HG03095 (cell line): ENCODE measurements around the gene DGCR2.

Experiments used
- ATAC-seq: cut with Tn5 transposase; IDR thresholded peaks from one replicate; pipeline ENCODE4 v1.9.1; 2021; ENCODE audit warnings: moderate library complexity; ENCODE audit not compliant: unreplicated experiment

Gene DGCR2

DNA sequence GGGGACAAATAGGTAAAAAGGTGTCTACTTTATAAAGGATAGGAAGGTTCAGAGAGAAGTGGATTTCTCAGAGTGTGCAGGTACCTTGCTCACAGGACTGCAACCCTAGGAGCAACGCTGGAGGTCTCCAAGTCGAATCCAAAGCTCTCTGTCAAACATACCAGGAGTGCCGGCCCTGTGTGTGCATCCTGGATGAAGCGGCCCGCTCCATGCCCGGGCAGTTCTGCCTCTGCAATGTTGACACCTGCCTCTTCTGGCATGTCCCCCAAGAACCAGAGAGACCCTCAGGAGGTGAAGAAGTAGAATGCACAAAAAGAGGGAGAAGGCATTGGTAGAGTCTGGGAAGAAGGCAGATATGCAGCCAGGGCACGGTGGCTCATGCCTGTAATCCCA lies 5.8 kb upstream of the DGCR2 start:
- no peak for ATAC-seq

DNA sequence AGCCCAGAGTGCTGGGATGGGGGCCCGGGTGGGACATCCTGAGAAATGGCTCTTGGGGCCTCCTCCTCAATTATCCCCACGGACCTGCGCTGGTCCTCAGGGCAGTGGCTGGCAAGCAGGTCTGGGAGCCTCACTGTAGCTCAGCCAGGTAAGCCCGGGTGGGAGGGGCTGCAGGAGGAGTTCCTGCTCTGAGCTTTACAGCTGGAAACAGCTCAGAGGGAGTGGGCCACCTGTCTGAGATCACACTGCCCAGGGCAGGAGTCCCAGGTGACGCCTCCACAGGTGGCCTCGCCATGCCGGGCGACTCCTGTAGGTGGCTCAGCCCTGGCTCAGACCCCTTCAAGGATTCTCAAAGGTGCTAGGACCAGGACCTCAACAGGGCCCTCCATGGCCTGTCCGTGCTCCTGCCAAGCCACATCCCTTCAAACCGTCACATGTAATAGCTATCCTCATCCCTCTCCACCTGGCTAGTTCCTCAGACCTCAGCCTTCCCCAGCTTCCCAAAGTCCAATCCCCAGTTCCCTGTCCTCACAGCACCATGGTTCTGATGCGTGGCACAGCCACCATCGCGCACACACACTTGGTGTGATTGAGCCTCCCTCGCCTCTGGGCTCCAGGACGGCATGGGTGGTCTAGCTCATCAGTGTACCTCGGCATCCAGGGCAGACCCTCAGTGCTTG lies 5.3 kb upstream of the DGCR2 start:
- no peak for ATAC-seq

DNA sequence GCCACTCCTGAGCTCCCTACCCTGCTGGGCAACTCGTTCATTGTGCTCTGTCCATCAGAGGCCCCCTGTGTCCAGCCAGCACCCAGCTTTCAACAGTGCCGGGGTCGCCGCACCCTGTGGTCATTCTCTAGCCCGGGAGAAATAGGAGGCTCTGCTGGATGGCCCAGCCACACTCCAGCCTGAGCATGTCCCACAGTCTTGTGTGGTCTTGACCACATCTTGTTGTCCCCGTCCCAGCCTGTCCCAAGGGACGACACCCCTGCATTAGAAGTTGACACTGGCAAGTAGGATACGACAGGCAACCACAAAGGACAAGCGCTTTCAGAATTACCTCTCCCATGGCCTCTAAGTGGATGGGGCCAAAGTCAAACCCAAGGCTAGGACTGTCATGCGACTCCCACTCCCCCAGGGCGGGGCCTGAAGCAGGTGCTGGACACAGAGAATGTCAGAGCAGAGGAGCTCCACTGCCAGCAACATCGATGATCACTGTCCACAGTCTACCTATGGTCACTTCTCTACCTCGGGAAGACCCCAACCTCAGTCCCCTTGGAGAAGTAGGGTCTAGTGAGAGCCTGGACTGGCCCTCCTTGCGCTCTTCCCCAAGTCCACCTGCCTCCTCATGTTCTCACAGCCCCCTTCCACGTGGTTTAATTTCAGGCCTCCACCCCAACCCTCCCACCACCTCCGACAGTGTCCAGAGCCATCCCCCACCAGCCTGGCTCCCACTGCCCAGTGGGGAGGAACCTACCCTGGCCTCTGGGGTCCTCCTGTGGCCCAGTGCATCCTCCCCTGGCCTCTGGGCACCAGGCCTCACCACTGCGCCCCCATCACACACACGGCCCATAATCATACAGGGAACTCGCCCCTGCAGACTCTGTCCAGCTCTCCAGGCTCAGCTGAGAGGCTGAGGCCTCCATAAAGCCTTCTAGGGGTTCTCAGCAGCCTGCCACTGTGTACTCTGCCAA lies 4.4 kb upstream of the DGCR2 start:
- ATAC-seq, result no peak

DNA sequence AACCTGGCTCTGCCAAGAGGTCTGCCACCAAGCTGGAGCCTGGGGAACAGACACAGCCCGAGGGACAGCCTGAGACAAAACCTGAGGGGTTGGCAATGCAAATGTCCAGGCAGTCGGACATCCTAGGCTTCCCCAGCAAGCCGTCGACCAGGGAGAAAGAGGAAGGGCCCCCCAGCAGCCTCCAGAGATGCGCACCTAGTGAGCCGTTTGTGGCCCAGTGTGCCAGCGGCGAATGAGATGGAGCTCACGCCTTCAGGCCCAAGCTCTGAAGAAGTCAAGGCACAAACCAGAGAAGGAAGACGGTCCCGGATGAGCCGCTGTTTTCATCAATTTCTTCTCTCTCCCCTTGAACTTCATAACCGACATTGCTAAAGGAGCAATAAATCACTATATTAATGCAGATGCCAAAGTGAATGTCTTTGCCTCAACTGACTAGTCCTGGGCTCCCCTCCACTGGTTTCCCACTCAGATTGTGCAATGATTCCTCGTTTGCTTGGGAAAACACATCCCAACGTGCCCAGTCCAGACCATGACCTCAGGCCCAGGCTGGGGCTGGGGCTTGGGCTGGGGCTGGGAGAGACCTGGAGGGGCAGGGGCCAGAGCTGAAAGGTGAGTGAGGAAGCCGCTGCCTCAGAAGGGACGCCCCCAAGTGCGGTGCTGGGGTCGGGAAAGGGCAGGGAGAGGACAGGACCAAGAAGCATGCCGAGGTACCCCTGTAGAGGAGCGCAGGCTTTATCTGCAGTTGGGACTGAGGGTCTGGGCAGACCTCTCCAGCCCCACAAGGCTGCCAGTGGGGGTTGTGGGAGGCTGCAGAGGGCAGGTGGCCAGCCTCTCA lies 3.5 kb upstream of the DGCR2 start:
- ATAC-seq, result no peak

DNA sequence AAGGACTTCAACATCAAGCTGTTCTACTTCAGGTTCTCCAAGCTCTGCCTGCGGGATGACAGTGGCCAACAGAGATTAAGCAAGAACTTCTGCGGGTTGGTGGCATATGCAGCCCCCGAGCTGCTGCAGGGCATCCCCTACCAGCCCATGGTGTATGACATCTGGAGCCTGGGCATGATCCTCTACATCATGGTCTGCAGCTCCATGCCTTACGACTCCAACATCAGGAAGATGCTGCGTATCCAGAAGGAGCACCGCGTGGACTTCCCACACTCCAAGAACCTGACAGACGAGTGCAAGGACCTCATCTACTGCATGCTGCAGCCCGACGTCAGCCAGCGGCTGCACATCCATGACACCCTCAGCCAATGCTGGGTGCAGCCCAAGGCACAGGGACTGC lies 2.8 kb upstream of the DGCR2 start:
- no peak for ATAC-seq

DNA sequence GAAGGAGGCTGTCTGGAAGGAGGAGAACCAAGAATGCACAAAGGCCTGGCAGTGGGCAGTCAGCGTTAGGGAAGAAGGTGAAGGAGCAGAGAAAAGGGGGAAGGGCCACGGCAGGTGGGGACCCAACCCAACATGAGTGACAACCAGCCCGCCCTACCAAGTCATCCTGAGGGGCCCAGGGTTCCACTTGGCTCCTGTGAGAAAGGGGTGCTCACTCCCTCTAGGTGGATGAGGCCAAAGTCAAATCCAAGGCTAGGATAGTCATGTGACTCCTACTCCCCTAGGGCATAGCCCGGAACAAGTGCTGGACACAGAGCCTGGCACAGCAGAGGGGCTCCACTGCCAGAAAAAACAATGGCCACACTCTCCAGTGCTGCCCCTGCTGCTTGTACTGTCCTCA lies 2.2 kb upstream of the DGCR2 start:
- no peak for ATAC-seq

DNA sequence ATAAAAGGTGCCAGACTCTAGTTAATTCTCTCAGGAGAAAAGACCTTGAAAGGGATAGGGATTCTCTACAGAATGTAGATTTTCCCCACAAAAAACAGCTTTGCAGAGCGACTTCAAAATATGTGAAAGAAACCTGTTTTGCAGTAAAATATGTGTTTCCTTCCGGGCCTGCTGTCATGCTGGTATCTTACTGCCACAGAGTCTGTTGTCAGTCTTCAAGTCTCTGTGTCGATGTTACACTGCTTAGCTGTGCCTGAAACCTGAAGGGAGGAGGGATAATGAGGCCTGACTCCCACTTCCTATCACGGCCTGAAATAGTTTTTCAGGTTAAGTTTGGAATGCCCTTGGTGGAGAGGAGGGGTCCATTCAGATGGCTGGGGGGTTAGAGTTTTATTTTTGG lies 1.7 kb upstream of the DGCR2 start:
- ATAC-seq, result no peak

DNA sequence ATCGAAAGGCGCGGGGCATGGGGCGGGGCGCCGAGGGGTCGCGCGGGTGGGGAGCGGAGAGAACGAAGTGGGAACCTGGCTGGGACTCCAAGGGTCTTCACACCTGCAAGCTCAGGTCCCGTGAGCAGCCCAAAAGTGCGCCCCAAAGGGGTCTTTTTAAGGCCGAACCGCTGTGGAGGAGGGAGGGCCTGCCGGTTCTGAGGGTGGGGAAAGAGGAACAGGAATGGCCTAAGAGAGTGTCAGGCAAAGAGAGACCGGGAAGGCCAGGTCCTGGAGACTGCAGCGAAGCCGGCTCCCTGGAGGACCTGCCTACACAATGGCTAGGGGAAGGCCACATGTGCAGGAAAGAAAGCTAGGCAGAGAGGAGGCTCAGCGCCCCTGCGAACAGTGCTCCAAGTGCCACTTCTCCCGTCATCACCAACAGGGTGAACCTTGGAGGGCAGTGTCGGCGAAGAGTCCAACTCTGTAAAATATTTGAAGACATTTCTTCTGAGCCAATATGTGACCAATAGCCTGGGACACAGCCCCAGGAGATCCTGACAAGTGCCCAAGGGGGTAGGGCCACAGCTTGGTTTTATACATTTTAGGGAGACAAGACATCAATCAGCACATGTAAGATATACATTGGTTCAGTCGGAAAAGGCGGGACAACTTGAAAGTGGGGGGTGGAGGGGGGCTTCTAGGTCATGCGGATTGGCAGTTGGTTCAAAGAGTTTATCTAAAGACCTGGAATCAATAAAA lies 710 bp upstream of the DGCR2 start:
- no peak for ATAC-seq

DNA sequence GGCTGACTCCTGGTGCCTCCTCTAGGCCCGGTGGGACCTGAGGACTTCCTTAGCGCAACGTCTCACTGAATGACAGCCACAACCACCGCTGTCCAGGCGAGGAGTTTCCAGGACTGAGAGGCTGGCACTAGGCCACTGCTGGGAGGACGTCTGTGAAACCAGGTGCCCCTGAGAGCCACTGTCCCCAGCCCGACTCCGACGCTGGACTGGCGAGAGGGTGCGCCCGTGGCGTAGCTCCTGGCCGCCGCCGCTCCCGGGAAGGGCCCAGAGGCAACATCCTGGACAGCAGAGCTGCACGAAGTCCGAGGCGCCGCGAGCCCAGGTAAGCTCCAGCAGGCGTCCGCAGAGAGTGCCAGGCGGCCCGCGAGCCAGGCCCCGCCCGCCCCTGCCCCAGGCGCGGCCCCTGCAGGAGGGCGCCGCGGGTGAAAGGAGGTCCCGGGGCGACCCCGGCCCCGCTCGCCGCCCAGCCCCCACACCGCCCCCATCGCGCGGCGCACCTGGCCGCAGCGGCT lies 525 bp downstream of the DGCR2 start:
- peak; percentile 13 for ATAC-seq

DNA sequence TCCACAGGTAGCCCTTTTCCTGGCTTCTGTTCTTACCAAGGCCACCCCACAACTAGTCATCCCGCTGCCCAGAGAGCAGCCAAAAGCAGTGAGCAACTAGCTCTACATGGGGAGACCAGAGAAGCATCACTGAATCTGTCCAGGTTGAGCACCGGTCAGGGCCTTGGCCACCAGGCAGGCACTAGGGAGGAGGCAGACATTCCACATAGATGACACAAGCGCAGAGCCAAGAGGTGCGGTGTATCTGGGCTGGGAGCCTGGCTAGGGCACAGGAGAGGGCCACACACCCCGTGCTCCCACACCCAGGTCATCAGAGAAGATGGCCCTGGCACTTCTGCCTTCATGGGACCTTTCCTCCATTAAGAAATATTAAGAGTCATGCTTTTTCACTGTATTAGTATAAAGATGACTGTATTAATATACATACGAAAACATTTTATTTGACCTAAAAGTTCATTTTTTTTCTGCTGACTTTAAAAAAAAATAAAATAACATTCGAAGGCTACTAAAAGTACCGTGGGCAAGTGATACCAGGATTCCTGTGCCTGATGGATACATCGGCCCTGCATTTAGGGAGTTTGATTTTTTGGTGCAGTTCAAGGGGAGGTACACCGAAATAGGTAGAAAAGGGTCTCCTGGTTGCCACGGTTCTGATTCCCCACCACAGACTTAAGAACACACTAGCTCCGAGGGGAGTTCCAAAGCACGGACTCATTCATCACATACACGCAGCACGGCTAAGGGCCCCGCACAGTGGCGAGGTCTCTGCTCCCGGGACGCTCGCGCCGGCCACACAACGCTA lies 1.2 kb downstream of the DGCR2 start:
- no peak for ATAC-seq

DNA sequence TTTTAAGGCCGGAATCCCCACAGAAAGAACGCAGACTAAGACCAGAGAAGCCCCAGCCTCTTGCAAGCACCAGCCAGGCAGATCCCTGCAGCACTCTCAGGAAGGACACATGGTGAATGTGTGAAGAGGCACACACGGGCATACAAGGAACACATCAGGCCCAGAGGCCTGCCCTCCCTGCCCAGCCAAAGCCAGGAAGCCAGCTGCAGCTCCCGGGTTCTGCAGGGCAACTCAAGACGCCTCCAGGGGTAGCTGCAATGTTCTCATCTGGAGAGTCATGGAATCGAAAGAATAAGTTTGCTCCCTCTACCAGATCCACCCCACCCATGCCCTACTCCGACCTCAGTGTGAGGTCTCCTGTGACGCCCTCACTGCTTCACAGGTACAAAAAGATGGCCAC lies 2.3 kb downstream of the DGCR2 start:
- ATAC-seq, result no peak

DNA sequence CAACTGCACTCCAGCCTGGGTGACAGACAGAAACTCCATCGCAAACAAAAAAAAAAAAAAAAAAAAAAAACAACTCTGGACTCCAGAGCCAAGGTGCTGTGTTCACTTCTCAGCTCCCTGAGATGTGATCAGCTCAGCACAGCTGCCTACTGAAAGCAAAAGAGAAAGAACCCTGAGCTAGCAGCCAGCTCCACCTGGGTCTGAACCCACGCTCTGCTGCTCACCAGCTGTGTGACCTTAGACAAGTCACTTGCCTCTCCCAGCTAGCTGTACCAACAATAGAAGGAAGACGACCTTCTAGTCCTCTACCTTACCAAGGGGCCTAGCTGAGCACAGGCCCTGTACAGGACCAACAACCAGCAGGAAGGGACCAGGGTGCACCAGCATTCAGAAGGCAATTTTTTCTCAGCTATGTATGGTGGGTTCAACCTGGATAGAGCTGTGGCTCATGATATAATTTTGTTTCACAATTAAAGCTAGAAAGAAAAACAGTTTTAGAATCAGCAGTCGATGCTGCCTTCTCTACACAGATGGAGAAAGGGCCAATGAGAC lies 3.8 kb downstream of the DGCR2 start:
- peak; percentile 41 for ATAC-seq

DNA sequence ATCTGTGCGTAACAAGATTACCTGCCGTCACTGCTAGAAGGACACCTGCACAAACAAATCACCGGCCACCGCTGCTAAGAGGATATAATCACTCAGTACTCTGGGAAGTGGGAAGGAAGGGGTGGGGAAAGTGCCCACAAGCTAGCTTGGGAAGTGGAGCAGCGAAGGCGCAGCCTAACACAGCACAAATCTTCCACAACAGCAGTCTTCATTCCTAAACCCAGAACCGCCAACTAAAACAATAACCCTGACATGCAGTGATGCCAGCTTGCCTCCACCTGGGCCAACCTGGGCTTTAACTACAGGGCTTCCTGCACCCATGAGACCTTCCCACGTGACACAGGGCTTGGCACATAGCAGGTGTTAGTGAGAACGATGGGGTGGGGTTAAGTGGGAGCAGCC lies 5.1 kb downstream of the DGCR2 start:
- no peak for ATAC-seq

DNA sequence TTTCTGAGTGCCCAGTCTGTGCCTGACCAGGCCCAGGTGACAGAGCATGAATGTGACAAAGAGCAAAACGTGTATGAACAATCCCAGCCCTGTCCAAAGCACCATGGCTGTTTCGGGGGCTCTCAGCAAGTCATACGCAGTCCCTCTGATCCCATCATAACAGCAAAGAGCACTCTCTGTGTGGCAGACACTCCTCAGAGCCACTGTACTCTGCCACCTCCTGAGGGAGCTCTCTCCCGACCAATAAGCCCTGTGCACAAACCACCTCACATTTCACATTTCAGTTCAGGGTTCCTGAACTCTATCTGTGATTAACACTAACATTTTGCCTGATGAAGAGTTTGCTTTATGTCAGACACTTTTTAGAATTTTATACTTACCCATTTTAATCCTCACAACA lies 6.6 kb downstream of the DGCR2 start:
- no peak for ATAC-seq

DNA sequence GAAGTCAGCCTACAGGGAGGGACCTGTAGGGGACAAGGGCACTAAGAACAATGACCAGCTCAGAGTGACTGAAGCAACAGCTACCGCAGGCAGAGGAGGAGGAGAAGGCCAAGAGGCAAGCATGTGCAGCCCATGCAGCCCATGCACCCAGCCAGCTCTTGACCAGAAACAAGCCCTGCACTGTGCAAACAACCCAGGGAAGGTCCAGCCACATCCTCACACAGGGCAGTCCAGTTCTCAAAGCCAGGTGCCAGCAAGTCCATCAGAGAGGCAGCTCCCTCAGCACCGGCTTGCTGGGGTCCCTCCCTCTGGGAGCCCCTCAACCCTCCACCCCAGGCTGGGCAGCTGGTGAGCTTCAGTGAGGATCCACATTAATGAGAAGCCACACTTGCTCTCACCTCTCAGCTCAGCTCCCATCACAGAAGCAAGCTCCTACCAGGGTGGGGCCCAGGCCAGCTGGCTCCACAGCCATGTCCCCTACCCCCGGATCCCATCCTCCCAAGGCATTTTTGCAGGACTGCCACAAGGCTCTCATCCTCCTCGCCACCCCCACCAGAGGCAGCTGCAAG lies 7.1 kb downstream of the DGCR2 start:
- ATAC-seq, result no peak

DNA sequence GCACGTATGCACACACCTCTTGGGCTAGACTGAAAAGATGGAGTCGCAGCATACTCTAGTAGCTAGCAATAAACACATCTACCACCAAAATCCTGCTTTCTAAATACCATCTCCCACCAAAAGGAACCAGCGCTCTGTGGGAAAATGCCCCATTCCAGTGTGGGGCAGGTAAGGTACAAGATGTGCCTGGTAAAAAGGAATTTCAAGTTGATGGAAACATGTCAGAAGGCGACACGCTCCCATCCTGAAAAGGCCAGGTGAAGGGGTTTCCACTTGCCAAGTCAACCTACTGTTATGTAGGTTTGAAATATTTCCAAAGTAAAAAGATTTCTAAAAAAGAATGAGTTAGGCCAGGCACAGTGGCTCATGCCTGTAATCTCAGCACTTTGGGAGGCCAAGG lies 8.8 kb downstream of the DGCR2 start:
- ATAC-seq, result no peak

DNA sequence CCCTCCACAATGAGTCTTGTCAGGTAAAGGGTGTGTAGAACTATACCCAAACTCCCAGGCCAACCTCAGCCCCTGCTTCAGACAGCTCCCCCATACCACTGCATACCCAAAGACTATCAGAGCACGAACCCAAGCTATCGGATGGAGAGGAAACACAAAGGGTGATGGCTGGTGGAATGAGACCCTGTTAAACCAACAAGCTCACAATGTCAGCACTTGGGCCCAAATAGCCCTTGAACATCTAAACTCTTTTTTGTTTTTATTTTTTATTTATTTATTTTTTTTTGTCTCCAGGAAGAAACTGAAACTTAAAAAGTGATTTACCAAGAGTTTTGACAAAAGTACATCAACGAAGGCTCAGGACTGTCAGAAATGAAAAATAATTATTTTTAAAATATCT lies 10.6 kb downstream of the DGCR2 start:
- no peak for ATAC-seq

DNA sequence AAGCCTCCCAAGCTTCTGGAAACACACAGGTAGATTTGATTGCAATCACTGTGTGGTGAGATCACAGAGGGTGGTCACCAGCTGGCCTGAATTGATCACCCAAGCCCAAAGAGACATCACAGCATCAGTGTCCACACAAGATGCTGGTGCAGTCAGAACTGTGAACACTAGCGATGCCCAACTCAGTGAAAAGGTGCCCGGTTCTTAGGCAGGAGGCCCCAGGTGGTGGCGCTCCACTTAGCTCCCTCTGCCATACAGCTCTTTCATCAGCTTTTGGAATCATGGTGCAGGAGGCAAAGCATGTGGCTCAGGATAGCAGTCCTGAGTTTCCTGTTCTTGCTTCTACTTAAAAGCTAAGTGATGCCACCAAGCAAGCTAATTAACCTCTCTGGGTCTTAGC lies 11.1 kb downstream of the DGCR2 start:
- no peak for ATAC-seq

DNA sequence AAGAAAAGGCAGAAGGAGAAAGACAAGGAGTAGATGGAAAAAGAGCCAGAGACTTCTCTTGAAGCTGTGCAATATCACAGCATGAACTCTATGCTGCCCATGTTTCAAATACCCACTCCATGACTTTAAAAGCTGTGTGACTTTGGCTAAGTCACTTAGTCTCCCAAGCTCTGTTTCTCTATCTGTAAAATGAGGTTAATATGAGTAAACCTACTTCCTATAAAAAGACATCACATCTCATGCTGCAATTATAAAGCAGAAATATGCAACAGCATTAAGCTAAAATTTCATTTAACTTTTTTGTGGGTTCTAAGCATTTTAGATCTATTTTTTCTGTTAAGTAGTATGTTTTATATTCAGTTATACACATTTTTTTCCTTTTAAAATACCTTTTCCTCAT lies 11.6 kb downstream of the DGCR2 start:
- ATAC-seq, result no peak
